DOHH2 (cell line): ENCODE results near the gene ZNF248.

Source experiments
- H3F3A ChIP-seq: fragments of 200-600 bp; sonication (generic), shearing (Covaris generic); 2 replicates; pipeline ENCODE4 v1.6.0; 2016; ENCODE audit warnings: antibody characterized with exemption, mild to moderate bottlenecking; ENCODE audit not compliant: control insufficient read depth, insufficient read depth
- H3K27ac ChIP-seq: fragments of 200-600 bp; sonication (generic); 2 replicates; pipeline ENCODE4 v1.5.1; 2014; ENCODE audit warnings: low read depth, mild to moderate bottlenecking, low read length, moderate library complexity
- H3K27me3 ChIP-seq: fragments of 200-600 bp; sonication (generic); 2 replicates; pipeline ENCODE4 v1.6.1; 2014; ENCODE audit warnings: mild to moderate bottlenecking, low read length, mixed read lengths; ENCODE audit not compliant: control insufficient read depth
- H3K36me3 ChIP-seq: fragments of 200-600 bp; sonication (generic); 2 replicates; pipeline ENCODE4 v1.6.1; 2014; ENCODE audit warnings: mild to moderate bottlenecking, low read length, moderate library complexity, mixed read lengths; ENCODE audit not compliant: control insufficient read depth
- H3K4me1 ChIP-seq: fragments of 200-600 bp; sonication (generic); 2 replicates; pipeline ENCODE4 v1.6.1; 2014; ENCODE audit warnings: mild to moderate bottlenecking, low read length, mixed read lengths; ENCODE audit not compliant: control insufficient read depth
- H3K4me2 ChIP-seq: fragments of 200-600 bp; sonication (generic); 2 replicates; pipeline ENCODE4 v1.6.0; 2014; ENCODE audit warnings: mild to moderate bottlenecking, low read length, moderate library complexity
- H3K4me3 ChIP-seq: fragments of 200-600 bp; sonication (generic); 2 replicates; pipeline ENCODE4 v1.5.1; 2014; ENCODE audit warnings: mild to moderate bottlenecking, low read length, mixed read lengths
- H3K79me2 ChIP-seq: fragments of 200-600 bp; sonication (generic); 2 replicates; pipeline ENCODE4 v1.6.1; 2014; ENCODE audit warnings: mild to moderate bottlenecking, low read length, mixed read lengths; ENCODE audit not compliant: control insufficient read depth
- H3K9me2 ChIP-seq: fragments of 200-600 bp; sonication (generic); replicated peaks from 2 replicates; pipeline ENCODE4 v1.6.1; 2014; ENCODE audit warnings: mild to moderate bottlenecking, low read length, mixed read lengths; ENCODE audit not compliant: control insufficient read depth
- H3K9me3 ChIP-seq: fragments of 200-600 bp; sonication (generic); 2 replicates; pipeline ENCODE4 v1.6.1; 2014; ENCODE audit warnings: antibody characterized with exemption, low read length, mixed read lengths; ENCODE audit not compliant: control insufficient read depth, insufficient read depth
- H4K20me1 ChIP-seq: fragments of 200-600 bp; sonication (generic); 2 replicates; pipeline ENCODE4 v1.6.0; 2014; ENCODE audit warnings: low read depth, mild to moderate bottlenecking, antibody characterized with exemption, low read length, moderate library complexity; ENCODE audit not compliant: control insufficient read depth, insufficient read depth
- EZH2phosphoT487 ChIP-seq: fragments of 200-600 bp; sonication (generic); IDR thresholded peaks from 2 replicates; pipeline ENCODE4 v1.6.1; 2017; ENCODE audit warnings: borderline replicate concordance, mild to moderate bottlenecking, antibody characterized with exemption, low read length, moderate library complexity, mixed read lengths
- TF ChIP-seq, protein P1 (sequence below): fragments of 200-600 bp; sonication (generic); IDR thresholded peaks from one replicate; pipeline ENCODE4 v1.5.1; 2014; ENCODE audit warnings: antibody characterized with exemption, mild to moderate bottlenecking, low read depth, low read length; ENCODE audit not compliant: poor library complexity, severe bottlenecking

ZNF248 gene

DNA sequence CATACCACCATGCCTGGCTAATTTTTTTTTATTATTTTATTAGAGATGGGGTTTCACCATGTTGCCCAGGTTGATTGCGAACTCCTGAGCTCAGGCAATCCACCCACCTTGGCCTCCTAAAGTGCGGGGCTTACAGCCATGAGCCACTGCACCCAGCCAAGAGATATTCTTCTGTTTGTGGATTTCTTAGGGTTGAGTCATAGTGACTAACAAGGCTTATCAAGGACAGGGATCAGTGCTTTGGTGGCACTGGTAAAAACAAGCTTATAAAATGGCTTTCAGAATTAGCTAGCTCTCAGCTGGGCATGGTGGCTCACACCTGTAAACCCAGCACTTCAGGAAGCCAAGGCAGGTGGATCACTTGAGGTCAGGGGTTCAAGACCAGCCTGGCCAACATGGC lies 122.4 kb downstream of the ZNF248 start:
- Histone ChIP-seq H3K9me3 (no peaks in the 10 kb centered on the region), H3K27ac (no peak overlapping the region), H4K20me1 (no peaks in the 10 kb centered on the region), H3K79me2 (no peaks in the 10 kb centered on the region), H3K4me1 (no peaks in the 10 kb centered on the region), H3K4me2 (no peak overlapping the region), H3K9me2 (no peaks in the 10 kb centered on the region), H3F3A (no peaks in the 10 kb centered on the region), H3K36me3 (no peaks in the 10 kb centered on the region), H3K4me3 (no peak overlapping the region), H3K27me3 (no peaks in the 10 kb centered on the region)
- no peak for TF ChIP-seq EZH2phosphoT487
- TF ChIP-seq, protein P1, sequence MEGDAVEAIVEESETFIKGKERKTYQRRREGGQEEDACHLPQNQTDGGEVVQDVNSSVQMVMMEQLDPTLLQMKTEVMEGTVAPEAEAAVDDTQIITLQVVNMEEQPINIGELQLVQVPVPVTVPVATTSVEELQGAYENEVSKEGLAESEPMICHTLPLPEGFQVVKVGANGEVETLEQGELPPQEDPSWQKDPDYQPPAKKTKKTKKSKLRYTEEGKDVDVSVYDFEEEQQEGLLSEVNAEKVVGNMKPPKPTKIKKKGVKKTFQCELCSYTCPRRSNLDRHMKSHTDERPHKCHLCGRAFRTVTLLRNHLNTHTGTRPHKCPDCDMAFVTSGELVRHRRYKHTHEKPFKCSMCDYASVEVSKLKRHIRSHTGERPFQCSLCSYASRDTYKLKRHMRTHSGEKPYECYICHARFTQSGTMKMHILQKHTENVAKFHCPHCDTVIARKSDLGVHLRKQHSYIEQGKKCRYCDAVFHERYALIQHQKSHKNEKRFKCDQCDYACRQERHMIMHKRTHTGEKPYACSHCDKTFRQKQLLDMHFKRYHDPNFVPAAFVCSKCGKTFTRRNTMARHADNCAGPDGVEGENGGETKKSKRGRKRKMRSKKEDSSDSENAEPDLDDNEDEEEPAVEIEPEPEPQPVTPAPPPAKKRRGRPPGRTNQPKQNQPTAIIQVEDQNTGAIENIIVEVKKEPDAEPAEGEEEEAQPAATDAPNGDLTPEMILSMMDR = no peak
